ENCODE measurements around the gene FANCI.

Gene FANCI

DNA sequence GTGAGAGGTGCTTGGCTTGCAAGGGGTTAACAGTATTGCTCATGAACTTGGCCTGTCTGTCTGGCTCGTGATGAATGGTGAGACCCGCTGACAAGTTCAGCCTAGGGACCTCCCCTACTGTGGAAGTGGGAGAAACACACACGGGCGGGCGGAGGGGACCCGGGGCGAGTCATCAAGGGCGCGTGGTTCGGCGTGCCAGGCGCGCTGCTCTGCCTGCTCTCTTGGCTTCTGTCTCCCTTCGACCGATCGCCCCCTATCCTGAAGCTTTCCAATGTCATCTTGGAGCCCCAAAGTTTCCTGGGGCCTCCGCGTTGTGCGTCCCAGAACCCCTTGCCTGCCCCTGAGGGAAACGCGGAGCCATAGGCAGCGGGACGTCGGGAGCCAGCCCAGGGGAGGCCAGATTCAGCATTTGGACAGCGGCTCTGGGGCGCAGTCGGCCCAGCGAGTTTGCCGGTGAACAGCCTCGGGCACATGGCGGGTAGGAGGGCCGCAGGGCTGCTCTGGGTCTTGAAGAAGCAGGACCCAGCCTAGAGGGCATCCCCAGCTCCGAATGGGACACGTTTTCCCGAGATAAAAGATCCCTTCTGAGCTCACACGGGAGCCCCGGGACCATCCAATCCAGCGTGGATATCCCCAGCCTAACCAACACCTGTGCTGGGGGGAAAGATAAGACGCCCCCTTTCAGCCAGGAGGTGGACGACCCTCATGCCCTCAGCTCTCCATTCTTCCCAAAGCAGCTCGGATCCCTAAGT is 117.8 kb downstream of the FANCI start:
- peak; percentile 18 for DNase-seq (ENCODE audit: low read depth)

DNA sequence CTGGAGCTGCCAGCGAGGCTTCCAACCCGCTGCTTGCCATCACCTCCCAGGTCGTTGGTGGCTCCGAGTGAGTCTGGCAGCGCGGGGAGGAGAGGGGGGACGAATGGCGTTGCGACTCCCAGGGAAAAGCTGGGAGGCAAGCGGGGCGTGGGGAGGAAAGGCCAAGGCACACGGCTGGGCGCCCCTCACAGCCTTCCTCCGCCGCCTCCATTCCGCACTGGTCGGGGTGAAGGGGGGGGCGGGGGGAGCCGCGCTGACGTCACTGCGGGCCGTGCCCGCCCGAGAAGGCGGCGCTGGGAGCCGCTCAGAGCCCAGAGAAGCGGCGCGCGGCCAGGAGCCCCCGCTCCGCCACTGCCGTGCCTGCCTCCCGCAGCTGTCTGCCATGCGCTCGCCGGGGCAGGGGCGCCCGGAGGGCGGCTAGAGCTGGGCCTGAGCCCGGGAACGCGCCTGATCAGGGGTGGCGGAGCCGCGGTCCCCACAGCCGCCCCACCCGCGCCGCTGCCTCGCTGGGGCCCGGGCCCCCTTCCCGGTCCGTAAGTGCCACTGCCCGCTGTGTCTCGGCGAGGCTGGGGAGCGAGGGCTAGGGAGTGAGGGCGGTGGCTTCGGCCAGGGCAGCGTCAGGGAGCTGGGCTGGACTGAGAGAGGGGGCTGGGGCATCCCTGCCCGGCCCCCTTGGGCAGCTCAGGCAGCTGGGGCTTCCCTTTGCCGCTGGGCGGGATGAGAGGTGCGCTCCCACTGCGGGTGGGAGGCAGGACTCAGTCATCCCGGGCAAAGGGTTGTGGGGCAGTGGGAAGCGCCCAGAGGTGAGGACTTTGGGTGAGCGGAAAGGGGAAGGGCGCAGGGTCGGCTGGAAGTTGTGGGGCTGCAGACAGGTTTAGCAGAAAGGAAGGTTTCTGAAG is 118.7 kb downstream of the FANCI start:
- no peak for DNase-seq (ENCODE audit: low read depth)

DNA sequence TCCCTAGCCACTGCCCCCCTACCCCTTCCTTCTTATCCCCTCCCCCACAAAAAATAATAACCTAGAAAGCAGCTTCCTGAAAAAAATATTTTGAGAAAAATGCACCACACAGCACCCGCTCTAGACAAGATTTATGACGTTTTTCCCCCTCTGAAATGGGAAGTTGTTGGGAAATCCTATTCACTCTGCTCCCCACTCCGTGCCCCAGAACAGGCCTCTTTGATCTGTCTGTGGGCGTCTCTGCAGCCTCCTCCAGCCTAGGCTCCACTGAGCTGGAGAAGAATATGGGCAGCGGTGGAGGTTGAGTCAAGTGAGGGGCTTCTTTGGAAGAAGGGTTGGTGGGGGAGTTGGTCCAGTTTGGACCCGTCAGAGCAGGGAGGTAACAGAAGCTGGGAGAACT is 119.4 kb downstream of the FANCI start:
- DNase-seq (ENCODE audit: low read depth) = no peak

DNA sequence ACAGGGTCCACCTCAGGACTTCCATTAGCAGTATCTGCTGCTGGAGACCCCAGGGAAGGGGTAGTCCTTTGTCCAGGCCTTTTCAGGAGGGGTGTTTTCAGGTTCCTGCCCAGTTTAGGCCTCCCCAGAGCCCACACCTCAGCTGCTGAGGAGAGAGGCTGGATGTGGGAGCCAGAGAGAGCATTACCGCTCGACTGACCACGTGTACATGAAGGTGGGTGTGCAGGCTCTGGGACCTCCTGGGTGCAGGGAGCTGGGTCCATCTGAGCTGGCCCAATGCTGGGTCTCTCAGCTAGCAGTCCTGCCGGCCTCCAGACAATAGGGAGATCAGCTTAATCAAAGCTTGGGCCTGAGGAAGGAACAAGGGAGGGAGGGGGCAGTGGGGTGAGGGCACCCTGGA is 120.0 kb downstream of the FANCI start:
- DNase-seq (ENCODE audit: low read depth) = no peak

DNA sequence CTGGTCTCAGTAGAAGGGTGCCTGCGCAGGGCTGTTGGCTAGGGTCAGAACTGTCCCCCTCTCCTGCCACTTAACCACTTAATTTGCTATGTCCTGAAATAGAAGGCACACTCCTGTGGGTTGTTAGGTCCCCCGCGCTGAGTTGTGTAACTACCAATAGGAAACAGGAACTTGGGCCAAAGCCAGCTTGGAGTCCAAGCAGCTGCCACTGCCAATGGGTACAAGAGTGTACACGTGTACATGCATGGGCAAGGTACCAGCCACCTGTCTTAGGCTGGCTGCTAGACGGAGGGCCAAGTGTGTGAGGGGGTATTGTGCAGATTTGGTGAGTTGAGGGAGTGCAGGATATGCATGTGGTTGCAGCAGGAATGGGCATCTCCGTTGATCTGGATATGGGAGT is 120.6 kb downstream of the FANCI start:
- DNase-seq (ENCODE audit: low read depth) = no peak

DNA sequence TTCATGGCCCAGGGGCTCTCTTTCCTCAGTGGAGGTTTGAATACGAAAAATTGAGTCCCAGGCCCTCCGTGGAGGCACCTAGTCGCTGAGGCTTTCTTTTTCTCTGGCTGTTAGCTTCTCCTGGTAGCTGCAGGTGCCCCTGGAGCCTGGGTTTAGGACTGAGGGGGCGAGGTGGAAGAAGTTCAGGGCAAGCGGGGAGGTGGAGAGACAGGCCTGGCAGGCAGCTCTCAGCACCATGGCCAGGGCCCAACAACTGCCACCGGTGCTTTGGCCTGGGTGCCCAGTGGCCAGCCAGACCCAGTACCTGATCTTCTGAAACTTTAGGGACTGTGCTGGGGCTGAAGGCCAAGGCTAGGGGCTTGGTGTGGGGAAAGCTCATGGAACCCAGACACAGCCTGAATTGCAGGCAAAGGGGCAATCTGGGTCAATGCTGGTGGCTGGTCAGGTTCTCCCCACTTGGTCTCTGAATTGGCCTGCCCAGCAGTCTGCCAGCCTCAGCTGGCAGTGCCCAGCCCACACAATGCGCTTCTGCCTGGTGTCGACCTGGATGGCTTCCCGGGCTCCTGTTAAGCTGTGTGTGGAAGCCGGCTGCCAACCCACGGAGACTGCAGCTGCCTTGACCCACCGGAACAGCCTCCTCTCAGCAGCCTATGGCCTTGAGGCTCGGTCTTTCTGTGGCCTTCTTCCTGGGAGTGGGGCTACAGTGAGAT is 121.1 kb downstream of the FANCI start:
- no peak for DNase-seq (ENCODE audit: low read depth)

DNA sequence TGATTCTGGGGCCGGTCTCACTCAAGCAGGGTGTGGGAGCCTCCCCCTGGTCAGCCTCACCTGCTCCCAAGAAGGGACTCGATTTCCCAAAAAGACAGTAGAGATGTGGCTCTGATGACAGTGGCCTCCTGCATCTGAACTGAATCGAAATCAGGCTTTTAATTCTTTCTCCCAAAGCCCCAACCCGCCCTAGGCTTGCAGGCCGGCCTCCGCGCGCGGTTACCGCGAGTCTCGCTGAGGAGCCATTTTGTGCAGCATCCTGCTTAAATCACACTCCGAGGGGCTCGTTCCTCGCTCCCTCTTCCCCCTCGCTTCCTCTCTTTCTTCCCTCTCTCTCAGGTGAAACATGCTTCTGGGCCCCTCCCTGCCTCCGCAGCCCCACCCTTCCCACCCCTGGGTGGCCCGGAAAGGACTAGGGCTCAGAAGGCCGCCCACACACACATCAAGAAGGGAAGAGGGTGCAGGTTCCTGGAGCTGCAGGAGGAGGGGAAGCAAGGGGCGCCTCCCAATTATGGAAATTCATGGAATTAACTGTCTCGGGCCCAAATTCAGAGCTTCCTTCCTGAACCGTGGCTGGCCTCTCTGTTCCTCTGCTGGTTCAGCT is 121.8 kb downstream of the FANCI start:
- DNase-seq (ENCODE audit: low read depth) = no peak

All from fibroblast of the conjunctiva (primary cell).